Liver (tissue), 3 donors: ENCODE results near the gene TNFRSF1B.

Experiments
- CTCF ChIP-seq: fragments of 150-350 bp; IDR thresholded peaks from 2 replicates; pipeline ENCODE4 v1.5.1; 2017; ENCODE audit warnings: improper control_type of control experiment, low read depth, low read length; ENCODE audit not compliant: missing input control
- RAD21 ChIP-seq, 2 donors: IDR thresholded peaks; 2 replicates each; pipeline ENCODE4 v1.6.1; 2016; ENCODE audit warnings: antibody characterized with exemption in 2 of 2, mild to moderate bottlenecking in 2 of 2
- YY1 ChIP-seq: IDR thresholded peaks from 2 replicates; pipeline ENCODE4 v1.6.1; 2016; ENCODE audit warnings: antibody characterized with exemption, mild to moderate bottlenecking
- donor health status: healthy.
- donor health status: healthy.

GRCh38 chr1:12244585-12244984 lies 77.8 kb downstream of the TNFRSF1B start:
- no peak for TF ChIP-seq CTCF
- no peak for TF ChIP-seq YY1
- no peak for TF ChIP-seq RAD21 (IDR thresholded peaks at IDR 0.05)
